Stomach (tissue), 4 donors: Measurements from ENCODE around the gene ONECUT3.

ENCODE experiments used
- EP300 ChIP-seq: sonication (generic); formaldehyde crosslinking; IDR thresholded peaks from one replicate; pipeline ENCODE4 v1.6.1; 2017; ENCODE audit warnings: antibody characterized with exemption
- POLR2A ChIP-seq, 4 donors: fragments of 450-650 bp; IDR thresholded peaks; one replicate each; pipeline ENCODE4 v1.6.1; 2016; ENCODE audit warnings: antibody characterized with exemption in 4 of 4, control low read depth in 2 of 4, mild to moderate bottlenecking in 1 of 4, moderate library complexity in 1 of 4
- TF ChIP-seq, protein P1 (sequence below), 7 experiments: fragments of 450-650 bp in 4 of 7; fragments of 200-600 bp in 3 of 7; sonication (generic) in 3 of 7; IDR thresholded peaks; one replicate each; pipeline ENCODE4 v1.5.1; 2016 to 2019; ENCODE audit warnings: antibody characterized with exemption in 7 of 7, control low read depth in 2 of 7, mild to moderate bottlenecking in 1 of 7

DNA sequence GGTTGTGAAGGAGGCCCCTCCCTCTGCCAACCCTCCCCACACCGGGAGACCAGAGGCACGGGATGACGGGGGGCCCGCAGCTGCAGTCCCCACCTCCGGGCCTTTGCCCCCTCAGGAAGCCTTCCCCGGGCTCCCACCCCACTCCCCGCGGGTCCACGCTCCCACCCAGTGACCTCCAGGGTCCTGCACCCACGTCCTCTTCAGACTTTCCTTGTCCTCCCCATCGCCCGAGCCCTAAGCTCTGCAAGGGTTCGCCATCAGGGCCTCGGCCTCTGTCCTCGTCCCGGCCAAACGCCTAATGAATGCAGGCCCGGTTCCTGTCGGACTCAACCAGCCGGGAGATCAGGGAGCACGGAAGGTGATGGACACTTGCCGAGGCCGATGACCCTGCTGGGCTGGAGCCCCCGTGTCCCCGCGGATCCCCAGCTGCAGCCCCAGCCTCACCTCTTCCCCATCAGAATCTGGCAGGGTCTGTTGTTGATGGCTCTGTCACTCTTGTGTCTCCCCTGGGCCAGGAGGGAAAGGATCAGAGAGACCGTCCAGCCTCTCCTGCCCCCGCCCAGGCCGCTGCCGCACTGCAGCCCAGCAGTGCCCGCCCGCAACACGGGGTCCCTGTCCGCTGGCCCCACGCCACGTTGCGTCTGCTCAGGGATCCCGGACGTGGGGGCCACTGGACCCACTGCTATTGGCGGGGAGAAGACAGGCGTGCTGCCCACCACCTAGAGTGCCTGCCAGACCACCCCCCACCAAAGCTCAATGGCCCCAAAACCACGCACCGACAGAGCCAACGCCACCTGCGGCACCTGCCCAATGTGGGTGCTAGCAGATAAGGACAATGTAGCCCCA lies 53.1 kb downstream of the ONECUT3 start:
- TF ChIP-seq EP300, result no peak
- TF ChIP-seq POLR2A (IDR thresholded peaks at IDR 0.05), result no peak
- TF ChIP-seq, protein P1, sequence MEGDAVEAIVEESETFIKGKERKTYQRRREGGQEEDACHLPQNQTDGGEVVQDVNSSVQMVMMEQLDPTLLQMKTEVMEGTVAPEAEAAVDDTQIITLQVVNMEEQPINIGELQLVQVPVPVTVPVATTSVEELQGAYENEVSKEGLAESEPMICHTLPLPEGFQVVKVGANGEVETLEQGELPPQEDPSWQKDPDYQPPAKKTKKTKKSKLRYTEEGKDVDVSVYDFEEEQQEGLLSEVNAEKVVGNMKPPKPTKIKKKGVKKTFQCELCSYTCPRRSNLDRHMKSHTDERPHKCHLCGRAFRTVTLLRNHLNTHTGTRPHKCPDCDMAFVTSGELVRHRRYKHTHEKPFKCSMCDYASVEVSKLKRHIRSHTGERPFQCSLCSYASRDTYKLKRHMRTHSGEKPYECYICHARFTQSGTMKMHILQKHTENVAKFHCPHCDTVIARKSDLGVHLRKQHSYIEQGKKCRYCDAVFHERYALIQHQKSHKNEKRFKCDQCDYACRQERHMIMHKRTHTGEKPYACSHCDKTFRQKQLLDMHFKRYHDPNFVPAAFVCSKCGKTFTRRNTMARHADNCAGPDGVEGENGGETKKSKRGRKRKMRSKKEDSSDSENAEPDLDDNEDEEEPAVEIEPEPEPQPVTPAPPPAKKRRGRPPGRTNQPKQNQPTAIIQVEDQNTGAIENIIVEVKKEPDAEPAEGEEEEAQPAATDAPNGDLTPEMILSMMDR (IDR thresholded peaks at IDR 0.05), result no peak
